Stimulated activated effector memory CD8-positive, alpha-beta T cell treated with anti-CD3 and anti-CD28 coated beads, Interleukin-12 subunit alpha, Interleukin-12 subunit beta, amount 100 ng/mL, for 72 hours (primary cell): ENCODE measurements around the gene ASXL1.
"Not testable (repeated sequence)": the region's sequence is repeated elsewhere in the genome, so short reads cannot be mapped to it uniquely, and the experiment has no call there.

Experiments used
- ATAC-seq: fragments of 150-1000 bp; cut with Tn5 transposase; 2 replicates; pipeline ENCODE4 v1.10.0; 2021
- DNase-seq, 2 donors: peaks; one replicate each; pipeline ENCODE4 v3.0.0; 2021 to 2022; ENCODE audit warnings: low spot score in 2 of 2
- H3K27ac Mint-ChIP-seq: one replicate; pipeline ENCODE4 v1.8.0; 2022; ENCODE audit warnings: mild to moderate bottlenecking, mixed read lengths
- H3K36me3 Mint-ChIP-seq: one replicate; pipeline ENCODE4 v1.8.0; 2022; ENCODE audit warnings: mild to moderate bottlenecking, mixed read lengths
- H3K4me1 Mint-ChIP-seq: one replicate; pipeline ENCODE4 v1.8.0; 2022; ENCODE audit warnings: mixed read lengths
- H3K4me3 Mint-ChIP-seq: one replicate; pipeline ENCODE4 v1.8.0; 2022; ENCODE audit warnings: mild to moderate bottlenecking, mixed read lengths
- H3K9me3 Mint-ChIP-seq: one replicate; pipeline ENCODE4 v1.8.0; 2022; ENCODE audit warnings: mixed read lengths

Gene ASXL1

GRCh38 chr20:32364554-32365208, 6.5 kb downstream of the ASXL1 start:
- no peak for DNase-seq
- Mint-ChIP-seq H3K4me1 (peaks cover 89% of the 10 kb centered on the region), H3K9me3 (no peaks in the 10 kb centered on the region), H3K36me3 (peaks cover 89% of the 10 kb centered on the region), H3K27ac (peak overlapping the region; percentile 0), H3K4me3 (peak overlapping the region; percentile 16)
- ATAC-seq = no peak

DNA sequence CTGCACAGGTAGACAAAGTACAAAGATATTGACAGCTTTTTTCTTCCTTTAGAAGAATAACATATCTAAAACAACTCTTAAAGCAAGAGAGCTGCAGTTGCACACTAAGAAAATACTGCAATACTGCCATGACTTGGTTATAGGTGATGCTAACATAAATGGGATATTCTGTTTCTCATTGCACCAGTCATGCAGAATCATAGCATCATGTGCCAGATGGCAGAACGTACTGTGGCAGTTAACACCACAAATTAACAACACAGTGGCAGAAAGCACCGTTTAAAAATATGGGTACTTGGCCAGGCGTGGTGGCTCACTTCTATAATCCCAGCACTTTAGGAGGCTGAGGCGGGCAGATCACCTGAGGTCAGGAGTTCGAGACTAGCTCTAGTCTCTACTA, 7.4 kb downstream of the ASXL1 start:
- no peak for ATAC-seq
- DNase-seq = no peak
- peaks cover 81% of the 10 kb centered on the region for H3K4me1 Mint-ChIP-seq
- no peak overlapping the region for H3K4me3 Mint-ChIP-seq
- H3K36me3 Mint-ChIP-seq = peaks cover 89% of the 10 kb centered on the region
- H3K9me3 Mint-ChIP-seq = no peaks in the 10 kb centered on the region
- no peak overlapping the region for H3K27ac Mint-ChIP-seq

DNA sequence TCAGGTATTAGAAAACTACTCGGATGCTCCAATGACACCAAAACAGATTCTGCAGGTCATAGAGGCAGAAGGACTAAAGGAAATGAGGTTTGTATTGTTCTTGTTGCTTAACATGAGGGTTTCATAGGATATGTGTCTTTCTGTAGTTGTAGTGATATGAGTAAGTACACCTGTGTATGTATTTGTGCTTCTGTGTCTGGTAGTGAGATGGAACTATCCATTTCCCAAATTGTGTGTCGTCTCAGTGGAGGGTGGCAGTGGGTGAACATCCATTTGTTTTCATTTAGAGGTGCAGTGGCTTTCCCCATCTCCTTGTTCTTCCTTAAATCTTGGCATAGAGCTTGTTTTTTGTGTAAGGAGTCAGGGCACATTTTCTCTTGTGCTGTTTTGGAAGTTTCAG, 8.2 kb downstream of the ASXL1 start:
- DNase-seq = no peak

DNA sequence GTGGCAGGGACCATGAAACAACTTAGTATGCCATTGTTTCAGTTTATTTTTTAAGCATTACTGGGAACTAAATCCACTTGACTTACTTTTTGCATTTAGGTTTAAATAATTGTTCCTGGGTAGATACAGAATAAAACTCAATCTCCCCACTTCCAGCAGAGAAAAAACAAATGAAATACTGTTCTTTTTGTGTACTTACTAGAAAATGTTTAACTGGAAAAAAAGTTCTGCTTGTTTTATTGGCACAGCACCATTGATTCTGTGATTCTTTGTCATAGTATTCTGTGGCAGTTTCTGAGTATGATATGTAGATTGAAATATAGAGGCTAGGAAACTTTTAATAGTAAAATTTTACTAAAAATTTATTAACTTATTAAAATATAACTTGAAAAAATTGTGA, 10.2 kb downstream of the ASXL1 start:
- DNase-seq (no peak), ATAC-seq (no peak)
- H3K36me3 Mint-ChIP-seq = peaks cover 89% of the 10 kb centered on the region
- peak overlapping the region; percentile 56 for H3K27ac Mint-ChIP-seq
- H3K4me3 Mint-ChIP-seq = no peak overlapping the region
- H3K4me1 Mint-ChIP-seq = peaks cover 54% of the 10 kb centered on the region
- H3K9me3 Mint-ChIP-seq = no peaks in the 10 kb centered on the region

More for the DNA sequence above, 8.2 kb downstream of the ASXL1 start:
- peak overlapping the region; percentile 3 for H3K4me3 Mint-ChIP-seq
- H3K4me1 Mint-ChIP-seq = peaks cover 73% of the 10 kb centered on the region
- H3K27ac Mint-ChIP-seq = peak overlapping the region; percentile 56
- no peaks in the 10 kb centered on the region for H3K9me3 Mint-ChIP-seq
- H3K36me3 Mint-ChIP-seq = peaks cover 89% of the 10 kb centered on the region
- ATAC-seq = peak; percentile 72

GRCh38 chr20:32368925-32369324, 10.8 kb downstream of the ASXL1 start:
- H3K9me3 Mint-ChIP-seq = no peaks in the 10 kb centered on the region
- DNase-seq = no peak
- no peak overlapping the region for H3K27ac Mint-ChIP-seq
- no peak overlapping the region for H3K4me3 Mint-ChIP-seq
- peaks cover 89% of the 10 kb centered on the region for H3K36me3 Mint-ChIP-seq
- ATAC-seq = no peak
- peaks cover 48% of the 10 kb centered on the region for H3K4me1 Mint-ChIP-seq

DNA sequence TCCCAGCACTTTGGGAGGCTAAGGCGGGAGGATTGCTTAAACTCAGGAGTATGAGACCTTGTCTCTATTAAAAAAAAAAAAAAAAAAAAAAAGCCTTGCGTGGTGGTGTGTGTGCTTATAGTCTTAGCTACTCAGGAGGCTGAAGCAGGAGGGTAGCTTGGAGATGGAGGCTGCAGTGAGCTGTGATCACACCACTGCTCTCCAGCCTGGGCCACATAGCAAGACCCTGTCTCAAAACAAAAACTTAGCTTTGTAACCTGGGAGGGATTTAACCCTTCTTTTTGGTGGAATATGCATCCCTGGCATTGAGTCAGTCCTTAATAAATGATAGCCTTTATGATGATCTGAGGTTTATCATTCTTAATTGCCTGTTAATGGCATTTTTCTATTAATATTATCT, 12.8 kb downstream of the ASXL1 start:
- H3K36me3 Mint-ChIP-seq = peaks cover 100% of the 10 kb centered on the region
- H3K27ac Mint-ChIP-seq = no peak overlapping the region
- ATAC-seq = no peak

GRCh38 chr20:32378461-32378860, 20.3 kb downstream of the ASXL1 start:
- Mint-ChIP-seq H3K36me3 (peaks cover 100% of the 10 kb centered on the region), H3K4me3 (no peak overlapping the region), H3K4me1 (peaks cover 3% of the 10 kb centered on the region), H3K27ac (peak overlapping the region; percentile 61), H3K9me3 (no peaks in the 10 kb centered on the region)
- ATAC-seq (no peak), DNase-seq (no peak)

More for the DNA sequence above, 12.8 kb downstream of the ASXL1 start:
- peaks cover 32% of the 10 kb centered on the region for H3K4me1 Mint-ChIP-seq
- DNase-seq = no peak
- H3K4me3 Mint-ChIP-seq = no peak overlapping the region
- no peaks in the 10 kb centered on the region for H3K9me3 Mint-ChIP-seq

- ATAC-seq, H3K9me3 Mint-ChIP-seq, H3K27ac Mint-ChIP-seq, H3K4me3 Mint-ChIP-seq, DNase-seq: not testable (repeated sequence)
- Mint-ChIP-seq H3K36me3 (peaks cover 100% of the 10 kb centered on the region), H3K4me1 (peaks cover 17% of the 10 kb centered on the region)
These were observed 21.9 kb downstream of the ASXL1 start for GRCh38 chr20:32380037-32380436.

- DNase-seq (no peak), ATAC-seq (no peak)
- Mint-ChIP-seq H3K4me1 (peaks cover 24% of the 10 kb centered on the region), H3K36me3 (peaks cover 98% of the 10 kb centered on the region), H3K4me3 (no peak overlapping the region), H3K27ac (no peak overlapping the region), H3K9me3 (no peaks in the 10 kb centered on the region)
These were observed 22.6 kb downstream of the ASXL1 start for GRCh38 chr20:32380745-32381144.

DNA sequence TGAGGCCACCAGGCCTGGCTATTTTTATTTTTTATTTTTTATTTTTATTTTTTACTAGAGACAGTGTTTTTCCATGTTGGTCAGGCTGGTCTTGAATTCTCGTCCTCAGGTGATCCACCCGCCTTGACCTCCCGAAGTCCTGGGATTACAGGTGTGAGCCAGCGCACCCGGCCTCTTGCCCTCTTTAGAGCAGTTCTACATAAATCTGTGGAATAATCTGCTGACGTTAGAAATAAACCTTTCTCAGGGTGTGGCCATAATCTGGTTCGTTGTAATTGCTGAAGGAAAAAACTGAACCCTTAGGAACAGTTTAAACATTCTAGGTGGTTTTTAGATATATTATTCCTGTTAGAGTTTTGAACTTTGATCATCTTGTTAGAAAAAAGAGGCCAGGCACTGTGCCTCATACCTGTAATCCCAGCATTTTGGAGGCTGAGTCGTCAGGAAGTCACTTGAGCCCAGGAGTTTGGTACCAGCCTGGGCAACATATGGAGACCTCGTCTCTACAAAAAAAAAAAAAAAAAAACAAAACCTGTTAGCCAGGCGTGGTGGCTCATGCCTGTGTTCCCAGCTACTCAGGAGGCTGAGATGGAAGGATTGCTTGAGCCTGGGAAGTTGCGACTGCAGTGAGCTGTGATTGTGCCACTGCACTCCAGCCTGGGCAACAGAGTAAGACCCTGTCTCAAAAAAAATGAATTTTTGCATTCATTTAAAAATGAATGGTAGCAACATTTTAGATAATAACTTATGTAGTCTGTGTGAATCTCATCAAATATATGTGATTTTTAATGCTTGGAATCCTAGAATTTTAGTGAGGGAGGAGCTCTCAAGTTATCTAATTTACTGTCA, 24.2 kb downstream of the ASXL1 start:
- Mint-ChIP-seq H3K27ac (no peak overlapping the region), H3K4me3 (no peak overlapping the region), H3K9me3 (no peaks in the 10 kb centered on the region), H3K36me3 (peaks cover 95% of the 10 kb centered on the region), H3K4me1 (peaks cover 38% of the 10 kb centered on the region)
- DNase-seq (no peak), ATAC-seq (no peak)

GRCh38 chr20:32383441-32383840, 25.3 kb downstream of the ASXL1 start:
- DNase-seq, ATAC-seq, H3K4me3 Mint-ChIP-seq, H3K9me3 Mint-ChIP-seq: not testable (repeated sequence)
- Mint-ChIP-seq H3K27ac (peak overlapping the region; percentile 56), H3K36me3 (peaks cover 93% of the 10 kb centered on the region), H3K4me1 (peaks cover 44% of the 10 kb centered on the region)

GRCh38 chr20:32385541-32385940, 27.4 kb downstream of the ASXL1 start:
- no peak overlapping the region for H3K4me3 Mint-ChIP-seq
- H3K27ac Mint-ChIP-seq = peak overlapping the region; percentile 61
- ATAC-seq = no peak
- H3K9me3 Mint-ChIP-seq = no peaks in the 10 kb centered on the region
- H3K4me1 Mint-ChIP-seq = peaks cover 44% of the 10 kb centered on the region
- peaks cover 93% of the 10 kb centered on the region for H3K36me3 Mint-ChIP-seq
- DNase-seq = no peak

- Mint-ChIP-seq H3K4me3 (no peak overlapping the region), H3K36me3 (peaks cover 93% of the 10 kb centered on the region), H3K4me1 (peaks cover 44% of the 10 kb centered on the region), H3K9me3 (no peaks in the 10 kb centered on the region), H3K27ac (peak overlapping the region; percentile 61)
- no peak for ATAC-seq
- DNase-seq = no peak
These were observed 28.0 kb downstream of the ASXL1 start for GRCh38 chr20:32386091-32386490.

- Mint-ChIP-seq H3K4me1 (peaks cover 44% of the 10 kb centered on the region), H3K9me3 (no peaks in the 10 kb centered on the region), H3K27ac (no peak overlapping the region), H3K36me3 (peaks cover 93% of the 10 kb centered on the region), H3K4me3 (no peak overlapping the region)
- ATAC-seq (peak; percentile 100), DNase-seq (no peak)
These were observed 29.1 kb downstream of the ASXL1 start for GRCh38 chr20:32387252-32387651.

DNA sequence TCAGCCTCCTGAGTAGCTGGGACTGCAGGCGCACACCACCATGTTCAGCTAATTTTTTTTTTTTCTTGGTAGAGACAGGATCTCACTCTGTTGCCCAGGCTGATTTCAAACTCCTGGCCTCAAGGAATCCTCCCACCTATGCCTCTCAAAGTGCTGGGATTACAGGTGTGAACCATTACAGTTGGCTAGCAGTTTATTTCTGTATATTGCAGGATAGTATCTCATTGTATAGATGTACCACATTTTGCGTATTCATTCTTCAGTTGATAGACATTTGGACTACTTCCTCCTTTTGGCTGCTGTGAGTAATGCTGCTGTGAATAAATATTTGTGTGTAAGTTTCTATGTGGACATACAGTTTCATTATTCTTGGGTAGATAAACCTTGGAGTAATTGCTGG, 32.9 kb downstream of the ASXL1 start:
- Mint-ChIP-seq H3K27ac (no peak overlapping the region), H3K9me3 (no peaks in the 10 kb centered on the region), H3K4me1 (peaks cover 28% of the 10 kb centered on the region), H3K36me3 (peaks cover 93% of the 10 kb centered on the region), H3K4me3 (no peak overlapping the region)
- ATAC-seq (no peak), DNase-seq (no peak)

DNA sequence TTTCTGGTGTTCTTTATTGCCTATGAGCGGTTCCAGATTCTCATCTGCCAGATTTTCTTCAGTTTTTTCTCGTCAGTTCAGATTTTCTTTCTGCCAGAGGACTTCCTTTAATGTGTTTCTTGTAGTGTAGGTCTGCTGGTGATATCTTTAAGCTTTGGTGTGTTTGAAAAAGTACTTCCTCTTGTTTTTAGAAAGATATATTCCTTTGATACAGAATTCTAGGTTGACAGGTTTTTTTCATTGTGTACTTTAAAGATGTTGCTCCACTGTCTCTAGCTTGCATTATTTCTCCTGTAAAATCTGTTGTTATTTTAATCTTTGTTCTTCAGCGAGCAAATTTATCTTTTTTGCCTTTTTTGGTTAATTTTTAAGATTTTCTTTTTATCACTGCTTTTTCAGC, 36.9 kb downstream of the ASXL1 start:
- Mint-ChIP-seq H3K9me3 (no peaks in the 10 kb centered on the region), H3K4me3 (no peak overlapping the region), H3K4me1 (peaks cover 18% of the 10 kb centered on the region), H3K36me3 (peaks cover 98% of the 10 kb centered on the region), H3K27ac (no peak overlapping the region)
- DNase-seq (no peak), ATAC-seq (no peak)
